LNCaP clone FGC (cell line): ENCODE measurements around the gene ABCG5.

Source experiments
- DNase-seq: peaks from one replicate; pipeline ENCODE4 v3.0.0-alpha.2; 2011; ENCODE audit warnings: low read depth
- H3K4me3 ChIP-seq: 2 replicates; pipeline ENCODE4 v1.5.1; 2011; ENCODE audit warnings: mild to moderate bottlenecking, low read depth, low read length, control low read depth
- CTCF ChIP-seq: IDR thresholded peaks from 2 replicates; pipeline ENCODE4 v1.5.1; 2012; ENCODE audit warnings: mild to moderate bottlenecking; ENCODE audit not compliant: control insufficient read depth, insufficient read depth; ENCODE audit errors: extremely low read depth

ABCG5 gene

DNA sequence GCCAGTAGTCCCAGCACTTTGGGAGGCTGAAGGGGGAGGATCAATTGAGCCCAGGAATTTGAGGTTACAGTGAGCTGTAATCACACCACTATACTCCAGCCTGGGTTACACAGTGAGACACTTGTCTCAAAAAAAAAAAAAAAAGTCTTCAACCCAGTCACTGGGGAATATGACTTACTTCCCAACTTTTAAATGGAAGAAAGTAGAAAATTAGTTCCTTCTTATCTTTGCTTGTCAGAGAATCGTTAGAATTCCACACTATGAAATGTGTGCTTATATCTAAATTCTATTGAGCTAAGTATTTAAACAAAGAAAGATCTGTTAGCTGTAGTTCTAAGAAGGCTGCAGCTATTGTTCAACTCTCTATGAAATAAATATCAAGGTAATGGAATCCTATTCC lies 42.4 kb downstream of the ABCG5 start:
- no peak for DNase-seq
- H3K4me3 ChIP-seq = no peak overlapping the region
- TF ChIP-seq CTCF = no peak

DNA sequence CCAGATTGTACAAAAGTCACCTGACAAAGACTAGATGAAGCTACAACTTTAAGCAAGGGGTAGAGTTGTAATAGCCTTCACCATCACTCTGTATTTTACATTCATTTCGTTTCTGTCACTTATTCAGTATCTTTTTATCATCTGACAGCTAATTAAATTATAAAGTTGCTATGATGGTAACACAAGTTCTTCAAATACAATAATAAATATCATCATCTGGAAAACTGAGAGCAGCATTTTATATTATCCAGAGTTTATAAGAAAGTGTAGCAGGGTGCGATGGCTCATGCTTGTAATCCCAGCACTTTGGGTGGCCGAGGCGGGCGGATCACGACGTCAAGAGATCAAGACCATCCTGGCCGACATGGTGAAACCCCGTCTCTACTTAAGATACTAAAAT lies 43.7 kb downstream of the ABCG5 start:
- no peak for DNase-seq
- TF ChIP-seq CTCF = no peak
- H3K4me3 ChIP-seq = no peak overlapping the region

- H3K4me3 ChIP-seq = no peak overlapping the region
- DNase-seq = no peak
- TF ChIP-seq CTCF = no peak
These were observed 46.0 kb downstream of the ABCG5 start for GRCh38 chr2:43792653-43793052.

DNA sequence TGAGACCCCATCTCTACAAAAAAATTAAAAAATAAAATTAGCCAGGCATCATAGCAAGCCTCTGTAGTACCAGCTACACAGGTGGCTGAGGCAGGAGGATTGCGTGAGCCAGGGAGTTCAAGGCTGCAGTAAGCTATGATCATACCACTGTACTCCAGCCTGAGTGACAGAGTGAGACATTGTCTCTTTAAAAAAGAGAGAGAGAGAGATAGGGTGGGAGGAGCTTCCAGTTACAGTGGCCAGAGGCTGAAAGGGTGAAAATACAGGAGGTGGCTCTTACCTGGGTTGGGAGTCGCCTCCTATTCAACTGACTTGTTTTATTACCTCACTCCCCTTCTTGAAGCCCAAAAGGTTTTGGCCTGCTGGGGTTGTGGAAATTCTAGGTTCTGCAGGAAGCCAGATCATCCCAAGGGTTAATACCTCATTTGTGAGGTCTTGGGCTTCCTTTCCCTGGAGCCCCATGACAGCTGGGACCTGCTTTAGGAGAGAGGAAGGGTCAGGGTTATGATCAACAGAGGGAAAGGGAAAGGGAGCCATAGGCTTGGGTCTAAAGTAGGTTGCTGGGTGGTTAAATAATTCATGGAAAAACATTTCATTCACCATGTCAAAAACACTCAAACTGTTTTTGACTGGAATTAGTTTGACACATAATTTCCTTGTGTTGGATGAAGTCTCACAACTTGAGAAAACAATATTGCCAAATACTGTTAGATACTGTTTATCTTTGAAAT lies 47.4 kb downstream of the ABCG5 start:
- TF ChIP-seq CTCF = no peak
- H3K4me3 ChIP-seq = no peak overlapping the region
- no peak for DNase-seq

- TF ChIP-seq CTCF = no peak
These were observed 48.5 kb downstream of the ABCG5 start for GRCh38 chr2:43790147-43790546.

GRCh38 chr2:43788646-43789045 lies 50.0 kb downstream of the ABCG5 start:
- H3K4me3 ChIP-seq = no peak overlapping the region
- DNase-seq = no peak
- TF ChIP-seq CTCF = no peak

More at GRCh38 chr2:43790147-43790546, 48.5 kb downstream of the ABCG5 start:
- no peak for DNase-seq
- H3K4me3 ChIP-seq = no peak overlapping the region

DNA sequence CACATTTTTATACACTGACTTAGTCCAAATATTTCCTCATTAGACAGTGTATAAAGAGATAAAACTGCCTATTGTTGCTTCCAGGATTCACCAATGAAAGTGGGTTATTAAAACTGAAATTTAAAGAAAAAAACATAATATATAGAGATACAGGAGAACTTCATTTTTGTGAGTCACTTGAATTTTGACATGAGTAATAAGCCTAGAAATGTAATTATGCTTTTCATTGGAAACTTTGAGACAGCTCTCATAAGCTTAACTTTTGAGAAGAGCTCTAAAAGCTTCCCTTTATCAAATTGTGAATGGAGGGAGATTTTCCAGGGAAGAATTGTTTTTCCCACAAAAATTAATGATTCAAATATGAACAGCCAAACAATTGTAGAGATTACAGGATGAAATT lies 50.7 kb downstream of the ABCG5 start:
- no peak for DNase-seq
- no peak overlapping the region for H3K4me3 ChIP-seq
- TF ChIP-seq CTCF = no peak
